H1 (cell line): ENCODE measurements around the gene HTR5A. TPM values are rescaled to one million over a fixed set of nuclear protein-coding genes. Genes with fewer than 3 reads are reported as not detected.

Experiments
- CTCF ChIA-PET: fragments of 300-600 bp; sonication (Branson Sonifier 250); formaldehyde crosslinking; loops from one replicate; lab custom pipeline; 2021; ENCODE audit not compliant: partially characterized antibody; lab: Charles Lee
- POLR2A ChIA-PET: fragments of 300-600 bp; sonication (Branson Sonifier 250); formaldehyde crosslinking; loops from one replicate; lab custom pipeline; 2021; ENCODE audit warnings: inconsistent platforms; ENCODE audit not compliant: partially characterized antibody; lab: Charles Lee
- DNase-seq, 2 experiments: peaks; one replicate each; pipeline versions ENCODE4 v3.0.0 to v3.0.0-alpha.2; 2010 to 2022; ENCODE audit warnings: low spot score in 2 of 2, low read depth in 1 of 2, mixed read lengths in 1 of 2
- FAIRE-seq: peaks from 2 replicates; lab custom pipeline; 2011; peaks lifted over from hg19 to GRCh38; lab: Jason Lieb, UNC
- H2AFZ ChIP-seq: 2 replicates; pipeline ENCODE4 v1.8.1; 2012; ENCODE audit warnings: low read length, inconsistent platforms
- H2AK5ac ChIP-seq: 2 replicates; pipeline ENCODE4 v1.6.1; 2013; ENCODE audit warnings: low read depth, low read length
- H2BK120ac ChIP-seq: replicated peaks from 2 replicates; pipeline ENCODE3; 2013; ENCODE audit warnings: low read depth, low read length, inconsistent platforms
- H2BK12ac ChIP-seq: 2 replicates; pipeline ENCODE4 v1.6.1; 2013; ENCODE audit warnings: low read depth, low read length
- H2BK15ac ChIP-seq: 2 replicates; pipeline ENCODE4 v1.6.1; 2013; ENCODE audit warnings: low read length
- H2BK20ac ChIP-seq: 2 replicates; pipeline ENCODE4 v1.6.1; 2013; ENCODE audit warnings: low read length
- H2BK5ac ChIP-seq: 2 replicates; pipeline ENCODE4 v1.6.1; 2013; ENCODE audit warnings: low read depth, low read length
- H3K14ac ChIP-seq: 2 replicates; pipeline ENCODE4 v1.6.1; 2013; ENCODE audit warnings: inconsistent platforms; ENCODE audit not compliant: insufficient read length
- H3K18ac ChIP-seq: 2 replicates; pipeline ENCODE4 v1.6.1; 2013; ENCODE audit warnings: low read length; ENCODE audit errors: extremely low read depth
- H3K23ac ChIP-seq: 2 replicates; pipeline ENCODE4 v1.6.1; 2013; ENCODE audit warnings: inconsistent platforms; ENCODE audit not compliant: insufficient read length
- H3K23me2 ChIP-seq: 2 replicates; pipeline ENCODE4 v1.6.1; 2013; ENCODE audit warnings: low read depth, low read length
- H3K27ac ChIP-seq: 2 replicates; pipeline ENCODE4 v1.6.1; 2011; ENCODE audit warnings: low read depth, low read length, inconsistent platforms
- H3K27me3 ChIP-seq, 4 experiments: replicated peaks in 1 of 4; 1 replicate in 1 of 4; 2 replicates in 3 of 4; pipeline versions ENCODE4 v1.6.1 to v1.8.1; 2011 to 2013; ENCODE audit warnings: low read length in 3 of 4, mild to moderate bottlenecking in 3 of 4, inconsistent platforms in 2 of 4, mixed read lengths in 2 of 4, moderate library complexity in 1 of 4; ENCODE audit not compliant: control insufficient read depth in 3 of 4, insufficient read depth in 3 of 4; ENCODE audit errors: extremely low read depth in 1 of 4
- H3K36me3 ChIP-seq, 4 experiments: 2 replicates each; pipeline versions ENCODE4 v1.6.1 to v1.8.1; 2011 to 2013; ENCODE audit warnings: mild to moderate bottlenecking in 4 of 4, low read length in 3 of 4, moderate library complexity in 2 of 4, control low read depth in 1 of 4, inconsistent platforms in 1 of 4; ENCODE audit not compliant: insufficient read depth in 4 of 4, control insufficient read depth in 2 of 4
- H3K4ac ChIP-seq: replicated peaks from 2 replicates; pipeline ENCODE3; 2013; ENCODE audit warnings: low read length, low read depth, mixed read lengths, inconsistent platforms; ENCODE audit not compliant: insufficient read length
- H3K4me1 ChIP-seq, 4 experiments: replicated peaks in 1 of 4; 1 replicate in 1 of 4; 2 replicates in 3 of 4; pipeline versions ENCODE4 v1.6.1 to v1.8.1; 2011 to 2013; ENCODE audit warnings: low read length in 3 of 4, inconsistent platforms in 2 of 4, mixed read lengths in 1 of 4; ENCODE audit not compliant: insufficient read depth in 4 of 4, control insufficient read depth in 3 of 4
- H3K4me2 ChIP-seq, 2 experiments: 2 replicates each; pipeline versions ENCODE4 v1.6.1 to v1.8.1; 2011 to 2013; ENCODE audit warnings: low read depth in 2 of 2, low read length in 2 of 2, control low read depth in 1 of 2, inconsistent platforms in 1 of 2, mild to moderate bottlenecking in 1 of 2; ENCODE audit not compliant: insufficient read depth in 1 of 2
- H3K4me3 ChIP-seq, 4 experiments: fragments of 200-600, 300-600 bp in 1 of 4; sonication (generic), shearing (Covaris generic), sonication (Bioruptor Twin) in 1 of 4; 2 replicates each; pipeline versions ENCODE4 v1.5.1 to v1.8.1; 2011 to 2016; ENCODE audit warnings: low read length in 4 of 4, low read depth in 3 of 4, control low read depth in 2 of 4, inconsistent platforms in 2 of 4, mild to moderate bottlenecking in 2 of 4, mixed read lengths in 1 of 4, moderate library complexity in 1 of 4; ENCODE audit not compliant: insufficient read depth in 2 of 4; ENCODE audit errors: extremely low read depth in 1 of 4
- H3K56ac ChIP-seq: replicated peaks from 2 replicates; pipeline ENCODE3; 2013; ENCODE audit warnings: low read depth, mild to moderate bottlenecking, mixed read lengths, low read length, inconsistent platforms; ENCODE audit not compliant: insufficient read length
- H3K79me1 ChIP-seq: 2 replicates; pipeline ENCODE4 v1.6.1; 2013; ENCODE audit warnings: low read depth, low read length, control low read depth
- H3K79me2 ChIP-seq, 2 experiments: 2 replicates each; pipeline versions ENCODE4 v1.6.1 to v1.8.1; 2012 to 2013; ENCODE audit warnings: low read length in 2 of 2, mild to moderate bottlenecking in 2 of 2, inconsistent platforms in 1 of 2; ENCODE audit not compliant: insufficient read depth in 2 of 2, control insufficient read depth in 1 of 2
- H3K9ac ChIP-seq, 4 experiments: replicated peaks in 1 of 4; 1 replicate in 1 of 4; 2 replicates in 3 of 4; pipeline versions ENCODE4 v1.6.1 to v1.8.1; 2011 to 2013; ENCODE audit warnings: low read depth in 3 of 4, low read length in 3 of 4, control low read depth in 2 of 4, mild to moderate bottlenecking in 2 of 4, moderate library complexity in 2 of 4, inconsistent platforms in 1 of 4; ENCODE audit errors: extremely low read depth in 1 of 4
- H3K9me3 ChIP-seq, 2 experiments: 2 replicates each; pipeline versions ENCODE4 v1.6.1 to v1.8.1; 2012 to 2013; ENCODE audit warnings: mild to moderate bottlenecking in 2 of 2, moderate library complexity in 2 of 2, control low read depth in 1 of 2, inconsistent platforms in 1 of 2, low read depth in 1 of 2, low read length in 1 of 2, mixed read lengths in 1 of 2; ENCODE audit not compliant: insufficient read depth in 2 of 2
- H4K20me1 ChIP-seq, 2 experiments: replicated peaks in 1 of 2; 2 replicates each; pipeline versions ENCODE3 to v1.8.1; 2011 to 2013; ENCODE audit warnings: inconsistent platforms in 2 of 2, low read length in 2 of 2, mild to moderate bottlenecking in 1 of 2; ENCODE audit not compliant: insufficient read depth in 2 of 2, control insufficient read depth in 1 of 2
- H4K5ac ChIP-seq: 2 replicates; pipeline ENCODE4 v1.6.1; 2013; ENCODE audit warnings: low read length, low read depth, mixed read lengths, inconsistent platforms; ENCODE audit not compliant: insufficient read length
- H4K8ac ChIP-seq: 2 replicates; pipeline ENCODE4 v1.8.0; 2013; ENCODE audit warnings: mild to moderate bottlenecking, moderate library complexity, low read length, inconsistent platforms; ENCODE audit not compliant: insufficient read depth; ENCODE audit errors: extremely low read depth
- H4K91ac ChIP-seq: replicated peaks from 2 replicates; pipeline ENCODE3; 2013; ENCODE audit warnings: low read length, mixed read lengths, inconsistent platforms; ENCODE audit not compliant: insufficient read length
- BRCA1 ChIP-seq: IDR thresholded peaks from 2 replicates; pipeline ENCODE4 v1.6.1; 2012; ENCODE audit warnings: low read depth, low read length, improper control_type of control experiment
- KDM4A ChIP-seq: IDR thresholded peaks from one replicate; pipeline ENCODE4 v1.7.1; 2012; ENCODE audit warnings: low read depth, mild to moderate bottlenecking, moderate library complexity, low read length, inconsistent platforms; ENCODE audit not compliant: severe bottlenecking
- MAFK ChIP-seq: IDR thresholded peaks from 2 replicates; pipeline ENCODE4 v1.6.1; 2012; ENCODE audit warnings: low read depth, mild to moderate bottlenecking, improper control_type of control experiment, low read length
- POU5F1 ChIP-seq: IDR thresholded peaks from 2 replicates; pipeline ENCODE4 v1.6.1; 2011; ENCODE audit warnings: low read depth, mild to moderate bottlenecking, low read length, moderate library complexity
- RAD21 ChIP-seq, 2 experiments: IDR thresholded peaks in 1 of 2; conservative IDR thresholded peaks in 1 of 2; 2 replicates each; pipeline ENCODE4 v1.6.1; 2011; ENCODE audit warnings: low read depth in 2 of 2, low read length in 2 of 2, improper control_type of control experiment in 1 of 2, inconsistent platforms in 1 of 2, mild to moderate bottlenecking in 1 of 2, moderate library complexity in 1 of 2
- RFX5 ChIP-seq: IDR thresholded peaks from 2 replicates; pipeline ENCODE4 v1.6.1; 2011; ENCODE audit warnings: low read depth, low read length, improper control_type of control experiment, borderline replicate concordance
- SUZ12 ChIP-seq: fragments of 200-600 bp; sonication (generic); IDR thresholded peaks from 2 replicates; pipeline ENCODE4 v1.6.1; 2012; ENCODE audit warnings: mild to moderate bottlenecking, inconsistent platforms, low read length, moderate library complexity, mixed read lengths
- USF2 ChIP-seq: IDR thresholded peaks from 2 replicates; pipeline ENCODE4 v1.6.1; 2011; ENCODE audit warnings: low read length, improper control_type of control experiment
- WGBS, 2 experiments: shearing (Covaris generic) in 1 of 2; methylation state at CpG; one replicate each; pipeline versions ENCODE4 v1.1.6 to v1.1.7; 2013 to 2015; ENCODE audit warnings: low lambda C conversion rate in 2 of 2, mixed read lengths in 2 of 2, inconsistent platforms in 1 of 2, low coverage in 1 of 2, missing lambda C conversion rate in 1 of 2; ENCODE audit not compliant: insufficient replicate concordance in 2 of 2, insufficient coverage in 1 of 2, insufficient read length in 1 of 2; ENCODE audit errors: extremely low coverage in 1 of 2, missing lambda C conversion rate in 1 of 2; 5-methylcytosine and 5-hydroxymethylcytosine counted together
- polyA plus RNA-seq, 7 experiments: library from polyadenylated mRNA; depleted of rRNA in 3 of 7; stranded (reverse) in 5 of 7; unstranded in 2 of 7; fragments of >200 nt in 5 of 7; fragments of 200-250 nt in 2 of 7; gene quantifications; 1 replicate in 5 of 7; 2 replicates in 1 of 7; 4 replicates in 1 of 7; pipeline versions ENCODE4 v1.2.1 to v1.2.3, GENCODE V29; 2011 to 2013; ENCODE audit warnings: missing spikeins in 2 of 7, mixed read lengths in 2 of 7
- total RNA-seq: library from RNA; stranded (reverse); fragmentation: NEBNext Ultra II Directional; extraction: Animal tissue kit (Norgen Biotek cat#: 25700); gene quantifications from 2 replicates; pipeline ENCODE4 v1.2.1, GENCODE V29; 2021

HTR5A gene
- total and polyA plus RNA-seq, 2 of the 8 experiments (the other 6 are each of a cell fraction or from before 2014, with no cell fraction given) = 0.02 TPM; not detected in 1

- no peak overlapping the region for H2BK20ac ChIP-seq
- H2BK5ac ChIP-seq = no peak overlapping the region
- no peaks in the 10 kb centered on the region for H3K36me3 ChIP-seq
- H3K4me2 ChIP-seq = no peak overlapping the region
- no peak overlapping the region for H4K91ac ChIP-seq
- H3K9me3 ChIP-seq = no peaks in the 10 kb centered on the region
- no peak overlapping the region for H3K14ac ChIP-seq
- H3K56ac ChIP-seq = no peak overlapping the region
- no peak overlapping the region for H3K9ac ChIP-seq
- H3K23ac ChIP-seq = no peak overlapping the region
- 94% methylated on average over 5 of the region's 9 CpGs; no CpG with 5 or more reads in 1 of the 2 experiments for WGBS, 2 experiments
- peaks cover 0 to 2% of the 10 kb centered on the region in 2 experiments for H4K20me1 ChIP-seq
- H3K23me2 ChIP-seq = no peaks in the 10 kb centered on the region
- TF ChIP-seq POU5F1 (no peak), RAD21 (IDR thresholded peaks at IDR 0.05 in 1 of 2, conservative IDR thresholded peaks at IDR 0.05 in 1 of 2; ENCODE audit: low read depth in 2 of 2, low read length in 2 of 2) (no peak), MAFK (no peak), RFX5 (no peak), KDM4A (no peak), BRCA1 (no peak), USF2 (no peak), SUZ12 (no peak)
- TF ChIP-seq, all 59 proteins: peak for 0
- DNase-seq = no peak
- H2AFZ ChIP-seq = no peak overlapping the region
- no peak overlapping the region for H2AK5ac ChIP-seq
- H3K4me3 ChIP-seq = no peak overlapping the region
- H4K5ac ChIP-seq = no peak overlapping the region
- ChIA-PET CTCF (no interaction called here), POLR2A (no interaction called here)
- H3K79me1 ChIP-seq = no peaks in the 10 kb centered on the region
- no peak overlapping the region; the same call in 1 of the 2 replicates for H4K8ac ChIP-seq
- no peaks in the 10 kb centered on the region; a peak in 1 of 7 replicates for H3K27me3 ChIP-seq
- H2BK12ac ChIP-seq = no peak overlapping the region
- H3K4ac ChIP-seq = no peak overlapping the region
- H3K18ac ChIP-seq = no peak overlapping the region
- H3K79me2 ChIP-seq = no peaks in the 10 kb centered on the region
- H3K4me1 ChIP-seq = no peaks in the 10 kb centered on the region
- H2BK15ac ChIP-seq = no peak overlapping the region
- H3K27ac ChIP-seq = no peak overlapping the region
- H2BK120ac ChIP-seq = no peak overlapping the region
- no peak for FAIRE-seq
These were observed 62.3 kb downstream of the HTR5A start for GRCh38 chr7:155132431-155132830.
